WTC11 (cell line): Measurements from ENCODE around the gene DIP2A.

Experiments
- TCF7 ChIP-seq: sonication (generic); formaldehyde crosslinking; IDR thresholded peaks from 2 replicates; pipeline ENCODE4 v1.8.0; 2022; ENCODE audit warnings: mild to moderate bottlenecking, low read depth, missing genetic modification reagents, moderate library complexity
- TF ChIP-seq, protein P1 (sequence below): sonication (generic); formaldehyde crosslinking; IDR thresholded peaks from 2 replicates; pipeline ENCODE4 v1.8.0; 2022; ENCODE audit warnings: mild to moderate bottlenecking, missing genetic modification reagents

DNA sequence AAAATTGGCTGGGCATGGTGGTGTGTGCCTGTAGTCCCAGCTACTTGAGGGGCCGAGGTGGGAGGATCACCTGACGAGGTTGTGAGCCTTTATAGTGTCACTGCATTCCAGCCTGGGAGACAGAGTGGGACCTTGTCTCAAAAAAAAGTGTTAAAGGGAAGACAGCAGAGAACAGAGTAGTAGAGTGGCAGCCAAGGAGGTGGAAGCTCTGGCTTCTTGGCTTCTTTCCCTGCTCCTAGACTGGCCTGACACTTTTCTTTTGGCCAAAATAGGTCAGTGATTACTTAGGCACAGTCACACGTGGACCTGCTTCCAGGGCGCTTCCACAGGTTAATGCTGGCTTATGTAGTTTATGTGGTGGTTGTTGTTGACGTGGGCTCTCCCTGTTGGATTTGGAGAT is 3.2 kb downstream of the DIP2A start:
- TF ChIP-seq, protein P1, sequence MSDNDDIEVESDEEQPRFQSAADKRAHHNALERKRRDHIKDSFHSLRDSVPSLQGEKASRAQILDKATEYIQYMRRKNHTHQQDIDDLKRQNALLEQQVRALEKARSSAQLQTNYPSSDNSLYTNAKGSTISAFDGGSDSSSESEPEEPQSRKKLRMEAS (CRISPR knock-in tag) = no peak
- no peak for TF ChIP-seq TCF7 (CRISPR knock-in tag)
